H9 (cell line): ENCODE measurements around the gene KDSR. TPM values are rescaled to one million over a fixed set of nuclear protein-coding genes. Genes with fewer than 3 reads are reported as not detected.

Source experiments
- DNase-seq: peaks from one replicate; pipeline ENCODE4 v3.0.0-alpha.2; 2017
- H2AFZ ChIP-seq: one replicate; pipeline ENCODE4 v1.6.1; 2013; ENCODE audit warnings: mild to moderate bottlenecking, low read length, control low read depth, moderate library complexity
- H2AK5ac ChIP-seq: 2 replicates; pipeline ENCODE4 v1.6.1; 2013; ENCODE audit warnings: low read length, control low read depth, mixed read lengths; ENCODE audit not compliant: insufficient read length
- H2BK120ac ChIP-seq: one replicate; pipeline ENCODE4 v1.6.1; 2013; ENCODE audit warnings: low read depth, mild to moderate bottlenecking, low read length, control low read depth, inconsistent platforms; ENCODE audit not compliant: poor library complexity, severe bottlenecking
- H2BK12ac ChIP-seq: 2 replicates; pipeline ENCODE4 v1.6.1; 2013; ENCODE audit warnings: low read length, control low read depth, mixed read lengths, low read depth; ENCODE audit not compliant: insufficient read length
- H2BK15ac ChIP-seq: 2 replicates; pipeline ENCODE4 v1.6.1; 2013; ENCODE audit warnings: low read depth, low read length, control low read depth
- H2BK20ac ChIP-seq: one replicate; pipeline ENCODE4 v1.6.1; 2013; ENCODE audit warnings: low read depth, mild to moderate bottlenecking, low read length, control low read depth, inconsistent platforms; ENCODE audit not compliant: poor library complexity, severe bottlenecking
- H2BK5ac ChIP-seq: 2 replicates; pipeline ENCODE4 v1.6.1; 2013; ENCODE audit warnings: low read length, control low read depth, mixed read lengths; ENCODE audit not compliant: insufficient read length
- H3K14ac ChIP-seq: 2 replicates; pipeline ENCODE4 v1.6.1; 2013; ENCODE audit warnings: low read length, control low read depth; ENCODE audit not compliant: insufficient read depth
- H3K18ac ChIP-seq: 2 replicates; pipeline ENCODE4 v1.6.1; 2013; ENCODE audit warnings: low read depth, mild to moderate bottlenecking, mixed read lengths, low read length, control low read depth; ENCODE audit not compliant: insufficient read length
- H3K23ac ChIP-seq: 2 replicates; pipeline ENCODE4 v1.6.1; 2013; ENCODE audit warnings: low read length, control low read depth, mixed read lengths, low read depth; ENCODE audit not compliant: insufficient read length
- H3K23me2 ChIP-seq: 2 replicates; pipeline ENCODE4 v1.6.1; 2013; ENCODE audit warnings: low read depth, mild to moderate bottlenecking, mixed read lengths, low read length, control low read depth; ENCODE audit not compliant: insufficient read length, poor library complexity, severe bottlenecking
- H3K27ac ChIP-seq: 2 replicates; pipeline ENCODE4 v1.5.1; 2013; ENCODE audit warnings: low read length, control low read depth, mixed read lengths, low read depth; ENCODE audit not compliant: insufficient read length
- H3K27me3 ChIP-seq: 2 replicates; pipeline ENCODE4 v1.6.1; 2013; ENCODE audit warnings: low read length, control low read depth, inconsistent platforms; ENCODE audit not compliant: insufficient read depth
- H3K4ac ChIP-seq: 2 replicates; pipeline ENCODE4 v1.6.1; 2013; ENCODE audit warnings: low read depth, mild to moderate bottlenecking, control low read depth, inconsistent platforms, low read length, moderate library complexity
- H3K4me1 ChIP-seq: 2 replicates; pipeline ENCODE4 v1.6.1; 2013; ENCODE audit warnings: low read length, control low read depth, inconsistent platforms; ENCODE audit not compliant: insufficient read depth
- H3K4me2 ChIP-seq: 2 replicates; pipeline ENCODE4 v1.6.1; 2013; ENCODE audit warnings: low read length, control low read depth, mixed read lengths; ENCODE audit not compliant: insufficient read length, insufficient read depth
- H3K56ac ChIP-seq: 2 replicates; pipeline ENCODE4 v1.6.1; 2013; ENCODE audit warnings: low read depth, mild to moderate bottlenecking, mixed read lengths, low read length, control low read depth; ENCODE audit not compliant: insufficient read length
- H3K79me1 ChIP-seq: 2 replicates; pipeline ENCODE4 v1.6.1; 2013; ENCODE audit warnings: low read depth, mild to moderate bottlenecking, moderate library complexity, low read length, control low read depth, inconsistent platforms; ENCODE audit not compliant: insufficient read depth, poor library complexity, severe bottlenecking
- H3K79me2 ChIP-seq: 2 replicates; pipeline ENCODE4 v1.6.1; 2013; ENCODE audit warnings: low read length, control low read depth, inconsistent platforms; ENCODE audit not compliant: insufficient read depth
- H3K9ac ChIP-seq: 2 replicates; pipeline ENCODE4 v1.6.1; 2013; ENCODE audit warnings: low read length, control low read depth, mixed read lengths; ENCODE audit not compliant: insufficient read length; ENCODE audit errors: extremely low read depth
- H3K9me3 ChIP-seq: one replicate; pipeline ENCODE4 v1.6.1; 2013; ENCODE audit warnings: low read depth, low read length, inconsistent platforms; ENCODE audit not compliant: control insufficient read depth
- H3T11ph ChIP-seq: one replicate; pipeline ENCODE4 v1.6.1; 2013; ENCODE audit warnings: mild to moderate bottlenecking, low read length, control low read depth, inconsistent platforms
- H4K20me1 ChIP-seq: one replicate; pipeline ENCODE4 v1.6.1; 2013; ENCODE audit not compliant: control insufficient read depth, insufficient read length, insufficient read depth
- H4K5ac ChIP-seq: 2 replicates; pipeline ENCODE4 v1.6.1; 2013; ENCODE audit warnings: low read depth, mild to moderate bottlenecking, mixed read lengths, low read length, control low read depth; ENCODE audit not compliant: insufficient read length
- H4K8ac ChIP-seq: replicated peaks from 2 replicates; pipeline ENCODE4 v1.6.1; 2013; ENCODE audit warnings: low read length, control low read depth, mixed read lengths, low read depth; ENCODE audit not compliant: insufficient read length
- H4K91ac ChIP-seq: 2 replicates; pipeline ENCODE4 v1.6.1; 2013; ENCODE audit warnings: low read depth, mild to moderate bottlenecking, moderate library complexity, mixed read lengths, low read length, control low read depth; ENCODE audit not compliant: insufficient read length
- H3K27ac Mint-ChIP-seq, 3 experiments: 2 replicates in 2 of 3; 3 replicates in 1 of 3; pipeline ENCODE4 v1.8.0; 2020 to 2021; ENCODE audit warnings: mixed read lengths in 3 of 3, mild to moderate bottlenecking in 1 of 3, moderate library complexity in 1 of 3
- H3K27me3 Mint-ChIP-seq: 2 replicates; pipeline ENCODE4 v1.8.0; 2021; ENCODE audit warnings: low read depth, mild to moderate bottlenecking, moderate library complexity, mixed read lengths
- H3K36me3 Mint-ChIP-seq, 3 experiments: 2 replicates in 2 of 3; 3 replicates in 1 of 3; pipeline ENCODE4 v1.8.0; 2020 to 2021; ENCODE audit warnings: low read depth in 3 of 3, mixed read lengths in 3 of 3; ENCODE audit not compliant: insufficient read depth in 1 of 3
- H3K4me1 Mint-ChIP-seq, 2 experiments: 2 replicates each; pipeline ENCODE4 v1.8.0; 2020; ENCODE audit warnings: mixed read lengths in 2 of 2
- H3K4me3 Mint-ChIP-seq, 2 experiments: 2 replicates in 1 of 2; 3 replicates in 1 of 2; pipeline ENCODE4 v1.8.0; 2020 to 2021; ENCODE audit warnings: mild to moderate bottlenecking in 2 of 2, mixed read lengths in 2 of 2, moderate library complexity in 1 of 2
- H3K9me3 Mint-ChIP-seq, 2 experiments: 2 replicates in 1 of 2; 3 replicates in 1 of 2; pipeline ENCODE4 v1.8.0; 2020; ENCODE audit warnings: mild to moderate bottlenecking in 2 of 2, mixed read lengths in 2 of 2, moderate library complexity in 1 of 2
- CTCF ChIP-seq: fragments of 200-600 bp; sonication (generic); conservative IDR thresholded peaks from 3 replicates; pipeline ENCODE4 v1.8.0; 2021; ENCODE audit warnings: antibody characterized with exemption, mild to moderate bottlenecking
- WGBS: extraction: QIAGEN DNeasy Blood & Tissue Kit; methylation state at CpG from one replicate; pipeline ENCODE4 v1.1.7; 2013; ENCODE audit warnings: missing lambda C conversion rate, low lambda C conversion rate, mixed read lengths; ENCODE audit not compliant: insufficient read length; ENCODE audit errors: extremely low coverage; 5-methylcytosine and 5-hydroxymethylcytosine counted together
- total RNA-seq: library from RNA; stranded (reverse); gene quantifications from 2 replicates; pipeline ENCODE4 v1.2.1, GENCODE V29; 2021

The KDSR gene
- total RNA-seq, 1 experiment from 2014 or later = 58.5 TPM

DNA sequence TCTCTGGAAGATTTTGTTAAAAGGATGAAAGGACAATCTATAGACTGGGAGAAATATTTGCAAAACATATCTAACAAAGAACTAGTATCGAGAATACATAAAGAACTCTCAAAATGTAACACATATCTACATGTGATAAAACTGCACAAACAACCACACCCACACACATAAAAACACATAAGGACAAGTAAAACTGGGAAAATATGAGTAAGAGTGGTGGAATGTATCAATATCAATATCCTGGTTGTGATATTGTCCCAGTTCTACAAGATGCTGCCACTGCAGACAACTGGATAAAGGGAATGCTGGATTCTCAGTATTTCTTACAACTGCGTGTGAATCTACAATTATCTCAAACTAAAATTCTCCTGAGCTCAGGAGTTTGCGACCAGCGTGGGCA, 45.9 kb upstream of the KDSR start:
- no peak for DNase-seq
- no peak overlapping the region for H2BK12ac ChIP-seq
- H4K91ac ChIP-seq = no peak overlapping the region
- H3K14ac ChIP-seq = no peak overlapping the region
- Mint-ChIP-seq H3K4me1 (peaks cover 0 to under 1% of the 10 kb centered on the region in 2 experiments; a peak in 2 of 4 replicates), H3K36me3 (peaks cover 17 to 49% (median 37%) of the 10 kb centered on the region in 3 experiments; a peak in 6 of 7 replicates), H3K9me3 (no peaks in the 10 kb centered on the region), H3K27me3 (no peaks in the 10 kb centered on the region), H3K27ac (no peak overlapping the region), H3K4me3 (no peak overlapping the region)
- H3K23ac ChIP-seq = no peak overlapping the region
- no peaks in the 10 kb centered on the region for H3K23me2 ChIP-seq
- H2AFZ ChIP-seq = no peak overlapping the region
- no peak overlapping the region for H2BK15ac ChIP-seq
- H3K27me3 ChIP-seq = no peaks in the 10 kb centered on the region
- no peak overlapping the region for H3K9ac ChIP-seq
- no peaks in the 10 kb centered on the region for H3K4me1 ChIP-seq
- H2BK20ac ChIP-seq = no peak overlapping the region
- H2BK5ac ChIP-seq = no peak overlapping the region
- peaks cover 2% of the 10 kb centered on the region; the same call in 1 of the 2 replicates for H3K79me2 ChIP-seq
- no peak for TF ChIP-seq CTCF
- no peak overlapping the region for H3T11ph ChIP-seq
- no peak overlapping the region for H3K56ac ChIP-seq
- no CpG with 5 or more reads among the region's 4 CpGs for WGBS
- H3K27ac ChIP-seq = no peak overlapping the region
- no peaks in the 10 kb centered on the region for H4K20me1 ChIP-seq
- no peak overlapping the region for H3K4ac ChIP-seq
- no peak overlapping the region for H4K5ac ChIP-seq
- H4K8ac ChIP-seq = no peak overlapping the region
- H3K18ac ChIP-seq = no peak overlapping the region
- H2BK120ac ChIP-seq = no peak overlapping the region
- H3K9me3 ChIP-seq = no peaks in the 10 kb centered on the region
- no peak overlapping the region for H3K4me2 ChIP-seq
- H3K79me1 ChIP-seq = peaks cover 3% of the 10 kb centered on the region
- no peak overlapping the region for H2AK5ac ChIP-seq
